Stimulated activated CD4-positive, alpha-beta T cell treated with anti-CD3 and anti-CD28 coated beads, Interleukin-15, amount 100 ng/mL, for 24 hours (primary cell): Measurements from ENCODE around the gene CPLX4.

Source experiments
- DNase-seq: peaks from one replicate; pipeline ENCODE4 v3.0.0-alpha.2; 2020

Gene CPLX4

DNA sequence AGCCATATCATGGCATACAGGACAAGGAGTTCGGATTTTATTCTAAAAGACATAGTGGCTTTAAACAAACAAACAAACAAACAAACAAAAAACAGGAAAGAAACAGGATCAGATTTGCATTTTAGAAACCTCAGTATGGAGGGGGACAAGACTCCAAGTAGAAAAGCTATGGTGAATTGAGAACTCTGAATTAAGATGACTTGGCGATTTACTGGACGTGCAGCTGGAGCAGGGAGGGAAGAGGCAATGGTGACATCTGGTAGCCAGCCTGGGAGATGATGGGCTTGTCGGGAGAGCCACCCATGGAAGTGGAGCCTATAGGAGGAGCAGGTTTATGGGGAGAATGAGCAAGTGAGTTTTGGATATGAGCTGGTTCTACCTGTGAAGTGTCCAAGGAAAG lies 13.2 kb downstream of the CPLX4 start:
- no peak for DNase-seq

DNA sequence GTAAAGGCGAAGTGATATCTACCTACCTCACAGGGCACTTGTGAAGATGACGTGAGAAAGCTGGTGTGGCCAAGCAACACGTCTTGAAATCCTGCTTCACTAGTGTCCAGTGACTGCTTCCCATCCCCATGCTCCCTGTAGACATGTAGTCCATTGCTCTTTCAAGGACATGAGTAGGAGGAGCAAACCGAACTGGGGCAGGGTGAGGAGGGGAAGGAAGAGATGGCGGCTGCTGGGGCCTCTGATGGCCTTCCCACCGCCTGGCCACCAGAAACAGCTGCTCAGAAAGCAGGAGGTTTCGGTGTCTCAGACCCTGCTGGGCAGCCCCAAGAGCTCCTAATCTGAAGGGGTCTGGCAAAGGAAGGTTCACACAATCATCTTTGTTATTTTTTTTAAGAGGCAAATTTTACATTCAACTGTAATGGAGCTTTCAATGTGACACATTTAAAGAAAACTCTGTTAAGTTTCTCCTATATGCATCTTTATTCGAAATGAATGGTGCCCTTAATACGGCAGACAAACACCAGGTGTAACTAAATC lies 14.7 kb downstream of the CPLX4 start:
- no peak for DNase-seq

DNA sequence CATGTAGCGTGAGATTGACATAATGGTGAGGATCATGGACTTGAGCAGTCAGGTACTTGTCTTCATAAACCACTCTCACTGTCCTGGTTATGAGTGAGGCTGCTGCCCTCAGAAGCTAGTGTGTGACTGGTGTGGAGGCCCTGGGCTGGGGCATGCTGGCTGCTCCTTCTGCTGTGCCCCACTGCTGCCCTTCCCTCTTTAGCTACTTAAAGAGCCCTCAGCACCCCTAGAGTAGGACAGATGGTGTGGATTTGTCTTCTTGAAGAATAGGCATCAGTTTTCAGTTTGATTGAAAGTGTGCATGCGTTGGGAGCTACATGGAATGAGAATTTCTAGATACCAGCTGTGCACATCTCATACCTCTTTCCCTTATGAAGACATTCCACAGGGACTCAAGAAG lies 15.4 kb downstream of the CPLX4 start:
- DNase-seq = no peak

DNA sequence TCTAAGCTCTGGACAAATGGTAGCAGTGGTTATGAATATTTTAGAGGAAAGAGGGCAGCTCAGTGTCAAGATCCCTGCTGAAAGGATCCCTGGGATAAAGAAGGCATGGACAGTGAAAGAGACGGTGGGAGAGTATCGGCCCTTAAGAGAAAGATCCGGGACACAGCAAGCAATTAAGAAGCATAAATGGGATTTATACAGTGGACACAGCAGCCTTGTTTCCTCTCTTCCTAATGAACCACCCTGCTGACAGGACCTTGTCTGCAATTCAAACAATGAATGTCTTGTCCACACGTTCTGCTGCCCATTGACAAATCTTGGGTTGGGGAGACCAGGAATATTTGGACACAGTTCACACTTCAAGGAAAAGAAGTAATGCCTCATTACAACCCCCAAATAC lies 16.5 kb downstream of the CPLX4 start:
- no peak for DNase-seq

DNA sequence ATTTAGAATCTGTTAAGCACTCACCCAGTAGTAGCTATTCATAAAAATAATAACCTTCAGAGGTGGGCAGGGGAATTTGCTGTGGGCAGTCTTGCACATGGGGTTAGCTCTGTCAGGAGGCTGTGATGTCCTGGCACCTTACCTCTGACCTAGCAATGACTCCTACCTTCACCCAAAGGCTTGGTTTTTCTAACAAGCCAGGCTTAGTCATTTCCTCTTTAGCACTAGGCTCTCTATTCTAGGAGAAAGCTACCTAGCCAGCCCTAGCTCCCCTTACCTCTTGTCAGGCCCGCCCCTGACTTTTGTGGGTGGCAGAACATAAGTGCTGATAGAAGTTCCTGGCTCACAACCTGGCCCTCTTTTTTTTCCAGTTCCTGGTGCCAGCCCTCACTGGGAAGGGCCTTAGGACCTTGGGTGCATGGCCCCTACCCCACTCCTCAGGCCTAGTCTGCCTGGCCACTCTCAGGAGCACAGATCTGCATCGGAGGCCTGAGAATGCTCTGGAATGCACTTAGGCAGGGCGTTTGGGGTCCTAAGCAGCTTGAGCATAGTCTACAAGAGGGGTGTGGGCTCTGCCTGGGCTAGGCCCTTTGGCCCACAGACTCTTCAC lies 17.7 kb downstream of the CPLX4 start:
- DNase-seq = no peak

DNA sequence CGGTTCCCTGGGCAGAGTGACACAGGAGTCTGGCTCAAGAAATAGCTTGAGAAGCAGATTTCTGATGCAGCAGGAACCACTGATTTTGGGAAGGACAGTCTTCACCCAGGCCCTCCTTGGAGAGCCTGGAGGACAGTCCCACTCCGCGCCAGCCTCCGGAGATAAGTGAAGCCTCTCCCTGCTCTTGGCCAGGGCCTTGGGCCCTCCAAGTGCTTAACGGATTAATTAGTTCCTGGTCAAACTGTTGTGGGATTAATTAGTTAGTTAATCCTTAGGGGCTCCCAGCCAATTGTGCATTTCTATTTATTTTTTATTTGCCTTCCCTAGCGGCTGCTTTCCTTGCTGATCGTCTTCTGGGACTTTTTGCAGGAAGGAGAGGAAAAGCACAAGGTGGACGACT lies 19.6 kb downstream of the CPLX4 start:
- no peak for DNase-seq

DNA sequence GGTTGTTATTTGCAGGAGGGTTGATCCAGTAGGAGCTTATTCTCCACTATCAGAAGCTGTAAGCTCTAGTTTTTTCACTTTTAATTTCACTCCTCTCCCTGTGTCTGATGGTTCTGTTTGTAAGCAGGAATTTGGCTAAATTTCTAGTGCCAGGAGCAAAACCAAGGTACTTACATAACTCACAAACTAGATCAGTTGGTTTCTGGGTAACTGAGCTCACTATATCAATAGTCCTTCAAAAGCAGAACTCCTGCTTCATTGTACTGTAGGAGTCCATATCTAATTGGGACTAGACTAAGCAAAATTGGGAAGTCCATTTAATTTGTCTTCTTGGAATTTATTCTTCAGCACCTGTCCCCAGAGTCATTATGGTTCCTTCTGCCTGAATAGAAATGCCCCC lies 25.1 kb downstream of the CPLX4 start:
- DNase-seq = no peak

DNA sequence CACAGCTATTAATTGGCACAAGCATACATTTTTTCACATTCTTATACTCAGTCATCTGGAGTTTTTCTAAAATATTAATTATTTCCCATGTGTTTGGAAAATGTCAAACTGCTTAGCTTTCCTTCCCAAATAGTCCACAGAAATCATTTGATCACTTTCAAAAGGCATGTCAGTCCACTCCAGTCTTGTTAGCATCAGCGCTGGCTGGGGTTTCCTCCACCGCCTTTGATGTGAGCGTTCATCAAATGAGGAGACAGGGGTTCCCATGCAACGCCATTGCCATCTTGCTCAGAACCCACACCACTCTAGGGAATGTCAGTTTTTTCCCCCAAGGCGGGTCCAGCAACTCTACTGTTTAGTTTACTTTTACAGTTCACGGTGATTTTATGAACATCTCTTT lies 32.1 kb downstream of the CPLX4 start:
- no peak for DNase-seq

DNA sequence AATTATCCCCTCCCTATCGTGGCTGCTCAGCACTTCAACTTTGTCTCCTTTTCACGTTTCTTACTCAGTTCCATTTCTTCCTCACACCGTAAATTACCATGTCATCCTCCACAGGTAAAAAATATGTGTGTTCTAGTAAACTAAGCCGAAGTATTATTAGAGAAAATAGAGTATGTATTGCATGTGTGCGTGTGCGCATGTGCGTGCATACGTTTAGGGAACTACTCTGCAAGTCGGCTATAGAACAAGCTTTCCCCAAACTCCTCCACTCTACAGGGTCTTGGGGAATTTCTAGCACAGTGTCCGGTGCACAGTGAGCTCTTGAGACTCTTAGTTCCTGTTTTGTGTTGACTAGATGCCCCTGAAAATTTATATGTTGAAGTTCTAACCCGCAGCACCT lies 36.1 kb downstream of the CPLX4 start:
- DNase-seq = no peak

DNA sequence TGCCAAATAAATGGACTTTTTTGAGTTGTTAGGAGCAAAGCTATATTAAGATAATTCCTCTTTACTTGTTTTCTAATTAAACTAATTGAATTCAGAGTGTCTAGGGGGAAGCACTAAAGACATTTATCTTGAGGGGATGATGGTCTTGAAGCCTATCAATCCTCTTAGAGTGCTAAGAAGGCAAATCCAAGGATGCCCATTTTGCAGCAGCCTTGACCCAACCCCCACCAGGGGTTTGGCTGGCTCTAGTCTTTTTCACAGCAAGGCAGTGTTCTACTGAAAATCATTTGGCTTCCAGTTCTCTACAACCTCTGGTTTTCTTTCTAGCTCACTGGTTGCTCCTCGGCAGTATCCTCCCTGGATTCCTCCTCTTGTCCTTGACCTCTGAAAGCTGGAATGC lies 38.7 kb downstream of the CPLX4 start:
- no peak for DNase-seq

DNA sequence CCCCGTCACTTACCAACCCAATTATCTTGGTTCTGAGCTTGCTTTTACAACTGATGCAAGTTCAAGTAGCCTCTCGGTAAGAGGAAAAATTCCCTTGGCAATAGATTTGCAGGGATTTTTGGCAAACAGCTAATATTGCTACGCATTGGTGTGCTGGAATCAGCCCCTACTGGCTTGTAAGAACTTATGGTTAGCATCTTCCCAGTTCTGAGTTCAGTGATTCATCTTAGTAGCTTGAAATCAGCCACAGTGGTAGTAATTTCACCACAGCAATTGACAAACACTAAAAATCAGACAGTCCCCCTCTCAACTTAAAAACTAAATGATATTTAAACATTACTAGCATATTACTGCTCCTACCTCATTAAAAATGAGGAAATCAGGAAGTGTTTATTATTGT lies 39.3 kb downstream of the CPLX4 start:
- DNase-seq = no peak

DNA sequence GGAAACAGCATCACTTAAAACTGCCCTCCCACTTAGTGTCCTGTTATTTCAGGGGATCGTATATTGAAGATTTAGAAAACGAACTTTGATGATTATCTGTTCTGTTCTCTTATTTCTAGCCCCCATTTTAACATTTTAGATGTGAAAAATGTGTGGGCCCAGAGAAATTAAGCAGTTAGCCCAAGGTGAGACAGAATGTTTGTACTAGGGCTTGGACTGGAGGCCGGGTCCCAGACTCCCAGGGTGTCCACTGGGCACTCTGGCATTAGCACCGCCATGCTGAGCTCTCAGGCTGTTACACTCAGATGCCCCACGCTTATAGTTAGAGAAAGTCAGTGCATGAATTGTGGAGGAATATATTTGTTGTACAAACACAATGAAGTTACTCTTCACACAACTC lies 39.7 kb downstream of the CPLX4 start:
- DNase-seq = no peak

DNA sequence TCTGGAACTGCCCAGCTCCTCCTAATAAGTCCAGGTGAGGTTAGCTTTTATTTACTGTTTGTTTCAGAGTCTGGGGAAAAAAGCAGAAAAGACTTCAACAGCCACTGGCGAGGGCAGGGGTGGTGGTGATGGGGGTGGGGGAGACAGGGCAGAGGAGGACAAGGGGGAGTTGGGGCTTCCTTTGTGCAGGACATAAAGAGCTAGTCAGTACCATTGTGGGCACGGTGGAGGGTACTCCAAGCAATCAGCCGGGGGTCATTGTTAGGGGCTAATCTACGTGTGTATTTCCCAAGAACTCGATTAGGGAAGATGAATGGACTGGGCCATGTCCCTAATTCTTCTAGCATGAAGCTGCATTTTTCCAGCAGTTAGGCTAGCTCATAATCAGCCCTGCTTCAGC lies 42.4 kb downstream of the CPLX4 start:
- no peak for DNase-seq

DNA sequence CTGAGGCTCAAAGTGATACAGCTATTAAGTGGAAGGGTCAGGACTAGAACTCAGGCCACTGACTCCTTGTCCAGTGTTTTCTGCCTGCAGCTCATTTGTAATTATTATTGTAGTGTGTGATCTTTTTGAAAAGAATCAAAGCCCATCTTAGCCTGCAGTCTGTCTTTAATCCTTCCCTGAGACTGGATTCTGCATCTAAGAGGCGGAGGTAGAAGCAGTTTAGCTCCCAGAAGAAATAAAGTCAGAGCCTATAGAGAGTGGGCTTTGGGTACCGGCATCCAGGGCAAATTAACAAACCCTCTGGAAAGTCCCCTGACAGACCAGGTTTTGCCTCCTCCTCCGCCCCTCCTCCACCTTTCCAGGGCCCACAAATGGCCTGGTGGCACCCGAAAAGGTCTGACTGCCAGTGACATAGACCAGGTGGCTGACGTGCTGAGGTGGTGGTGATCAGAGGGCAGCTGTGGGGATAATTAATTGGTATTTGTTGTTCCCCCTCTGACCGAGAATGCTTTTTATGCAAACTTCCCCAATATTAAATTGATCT lies 43.0 kb downstream of the CPLX4 start:
- DNase-seq = no peak

DNA sequence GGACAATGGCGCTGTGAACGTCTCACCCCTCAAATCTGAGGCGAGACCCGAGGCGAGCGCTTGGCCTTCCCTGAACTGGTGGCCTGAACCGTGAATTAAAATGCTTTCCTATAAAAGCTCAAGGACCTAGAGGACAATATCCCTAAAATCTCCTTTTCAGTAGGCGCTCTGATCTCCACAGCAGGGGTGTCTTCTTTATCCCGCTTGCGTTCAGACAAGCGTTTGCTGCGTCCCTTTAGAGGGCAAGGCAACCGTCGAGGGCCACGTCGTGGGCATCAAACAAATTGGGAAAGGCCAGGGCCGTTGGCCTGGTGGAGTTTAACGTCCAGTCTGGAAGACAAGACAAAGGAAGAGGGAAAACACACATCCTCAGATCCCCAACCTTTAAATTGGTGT lies 43.9 kb downstream of the CPLX4 start:
- DNase-seq = no peak

DNA sequence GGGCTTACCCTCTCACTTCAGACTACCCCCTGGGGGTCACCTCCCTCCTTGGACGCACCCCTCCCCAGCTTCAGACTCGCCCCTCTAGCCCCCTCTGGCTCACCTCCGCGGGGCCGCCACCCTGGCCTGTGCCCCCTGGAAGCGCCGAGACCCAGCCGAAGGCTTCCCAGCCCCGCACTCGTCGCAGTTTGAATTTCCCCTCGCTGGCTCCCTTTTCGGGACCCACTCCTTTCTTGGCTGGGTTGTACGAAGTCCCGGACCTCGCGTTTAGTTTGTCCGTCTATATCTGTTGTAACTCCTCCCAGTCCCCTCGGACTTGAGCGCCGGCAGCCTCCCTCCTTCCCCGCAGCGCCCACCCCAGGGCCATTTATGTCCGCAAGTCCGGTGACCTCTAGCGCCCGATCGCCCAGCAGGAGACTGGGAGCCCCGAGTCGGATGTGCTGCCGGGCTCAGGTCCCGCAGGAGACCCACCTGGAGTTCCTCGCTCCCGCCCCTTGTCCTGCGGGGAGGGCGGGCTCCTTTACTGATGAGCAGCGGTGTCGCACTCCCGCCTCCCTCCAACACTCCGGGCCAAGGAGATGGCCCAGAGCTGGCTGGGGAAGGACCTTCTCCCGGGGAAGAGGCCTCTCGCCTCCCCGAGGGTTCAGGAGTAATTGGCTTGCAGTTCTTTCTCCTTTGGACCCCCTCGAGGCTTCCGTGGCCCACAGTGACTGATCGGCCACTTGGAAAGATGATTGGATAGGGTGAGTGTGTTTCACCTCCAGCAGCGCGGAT lies 44.5 kb downstream of the CPLX4 start:
- no peak for DNase-seq

DNA sequence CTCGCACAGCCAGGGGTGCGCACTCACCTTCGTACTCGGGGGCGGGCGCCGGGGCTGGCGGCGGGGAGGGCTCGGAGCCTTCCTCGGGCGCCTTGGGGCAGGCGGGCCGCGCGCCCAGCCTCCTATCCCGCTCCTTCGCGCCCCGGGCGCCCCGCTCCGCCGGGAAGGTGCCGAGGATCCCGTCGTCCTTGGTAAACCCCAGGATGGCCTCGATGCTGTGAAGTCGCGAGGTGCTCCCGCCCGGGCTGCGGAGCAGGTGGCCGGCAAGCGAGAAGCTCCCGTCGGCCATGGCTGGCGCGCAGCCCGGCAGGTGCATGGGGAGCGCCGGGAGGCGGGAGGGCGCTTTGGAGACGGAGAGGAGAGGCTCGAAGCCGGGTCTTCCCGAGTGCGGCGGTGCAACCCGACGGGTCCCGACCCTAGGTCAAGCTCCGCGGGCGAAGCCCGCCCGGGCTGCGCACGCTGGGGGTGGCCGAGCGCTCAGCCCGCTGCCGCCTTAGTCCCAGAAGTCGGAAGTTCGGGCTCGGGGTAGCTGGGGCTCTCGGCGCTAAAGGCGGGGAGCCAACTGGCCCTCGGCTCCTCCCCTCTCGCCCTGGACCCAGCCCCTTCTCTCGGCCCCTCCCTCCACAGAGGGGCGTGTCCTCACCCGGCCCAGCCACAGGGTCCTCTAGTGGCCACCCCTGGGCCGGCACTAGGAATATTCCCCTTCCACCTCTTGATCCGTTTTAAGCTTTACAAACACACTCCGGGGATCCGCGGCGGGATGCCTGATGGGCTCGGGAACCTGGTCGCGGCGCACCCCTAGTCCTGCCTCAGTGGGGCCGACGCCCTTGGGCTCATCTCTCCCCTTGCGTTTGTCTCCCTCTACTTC lies 45.3 kb downstream of the CPLX4 start, which contains the start of gene RAX:
Gene RAX, minus strand, starts transcription at position 564 of the 868 bp plus-strand sequence. Its CDS starts 248 bp downstream, at position 316.
- DNase-seq = peak; percentile 57

DNA sequence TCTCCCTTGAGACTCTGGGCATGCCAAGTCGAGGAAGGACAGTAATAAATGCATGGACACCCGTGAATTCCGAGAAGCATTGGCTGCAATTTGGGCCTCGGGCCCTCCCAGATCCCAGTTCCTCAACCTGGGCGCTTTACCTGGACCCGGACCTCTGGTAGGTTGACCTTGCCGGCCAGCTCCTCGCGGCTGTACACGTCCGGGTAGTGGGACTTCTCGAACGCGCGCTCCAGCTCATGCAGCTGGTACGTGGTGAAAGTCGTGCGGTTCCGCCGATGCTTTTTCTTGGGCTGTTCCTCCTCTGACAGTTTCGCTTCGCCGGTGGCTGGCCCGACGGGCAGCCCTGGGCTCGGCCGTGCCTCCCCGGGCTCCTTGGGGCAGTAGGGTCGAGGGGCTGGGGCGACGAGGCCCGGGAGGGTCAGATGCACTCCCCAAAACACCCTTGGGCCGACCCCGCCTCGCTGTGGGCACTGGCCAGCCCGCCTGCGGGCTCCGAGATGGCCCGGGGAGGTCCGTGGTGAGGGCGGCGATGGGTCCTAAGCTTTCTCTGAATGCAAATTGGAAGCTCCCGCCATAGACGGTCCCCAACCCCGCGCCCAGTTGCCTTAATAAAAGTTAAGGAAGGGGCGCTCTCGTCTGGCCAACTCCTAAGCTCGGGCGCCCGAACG lies 46.1 kb downstream of the CPLX4 start:
- DNase-seq = no peak

DNA sequence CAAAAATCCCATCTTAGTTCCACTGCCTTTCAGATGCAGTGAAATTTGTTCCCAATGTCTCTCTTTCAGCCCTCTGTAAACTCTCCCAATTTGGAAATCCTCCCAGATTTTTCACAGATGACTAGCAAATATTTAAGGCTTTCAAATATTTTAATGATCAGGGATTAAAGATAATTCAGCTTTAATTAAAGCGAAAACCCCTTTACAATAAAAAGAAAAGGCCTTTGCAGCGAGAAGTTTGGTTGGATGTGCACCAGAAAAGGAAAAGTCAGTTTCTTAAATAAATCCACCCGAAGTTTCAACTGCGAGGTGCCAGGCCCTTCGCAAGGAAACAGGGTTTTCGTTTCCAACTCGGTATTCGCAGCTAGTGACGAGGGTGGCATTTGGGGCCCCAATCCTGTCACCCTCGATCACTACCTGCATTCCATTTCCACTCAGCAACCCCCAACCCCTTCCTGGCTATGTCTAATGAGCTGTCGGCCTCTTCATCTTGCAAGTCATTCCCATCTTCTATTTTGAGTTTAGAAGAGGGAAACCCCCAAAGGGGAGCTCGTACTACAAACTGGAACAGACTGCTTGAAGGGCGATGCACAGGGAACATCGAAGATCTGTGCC lies 46.7 kb downstream of the CPLX4 start:
- DNase-seq = no peak

DNA sequence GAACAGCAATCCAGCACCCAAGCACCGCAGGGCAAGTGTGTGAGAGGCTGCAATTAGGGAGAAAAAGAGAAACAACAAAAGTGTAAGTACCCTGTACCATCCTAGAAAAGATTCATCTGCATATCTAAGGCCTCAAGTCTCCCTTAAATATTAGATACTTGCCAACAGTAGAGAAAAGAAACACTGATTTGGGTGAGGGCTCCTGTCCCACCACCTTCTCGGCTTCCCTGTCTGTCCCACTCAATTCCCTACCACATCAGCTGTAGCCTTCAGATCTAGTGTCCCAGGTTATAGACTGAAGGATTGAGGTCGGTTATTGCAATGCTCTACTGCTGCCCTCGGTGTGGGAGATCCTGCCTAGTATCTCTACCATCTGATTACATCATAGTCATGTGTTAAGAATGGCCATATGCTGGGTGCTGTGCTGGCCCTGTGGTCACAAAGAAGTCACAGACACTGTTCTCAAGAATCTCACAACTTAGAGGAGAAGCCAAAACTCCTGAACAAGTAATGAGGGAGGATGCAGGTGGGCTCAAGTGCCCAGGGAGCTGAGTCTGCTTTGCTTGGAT lies 47.7 kb downstream of the CPLX4 start:
- DNase-seq = no peak

DNA sequence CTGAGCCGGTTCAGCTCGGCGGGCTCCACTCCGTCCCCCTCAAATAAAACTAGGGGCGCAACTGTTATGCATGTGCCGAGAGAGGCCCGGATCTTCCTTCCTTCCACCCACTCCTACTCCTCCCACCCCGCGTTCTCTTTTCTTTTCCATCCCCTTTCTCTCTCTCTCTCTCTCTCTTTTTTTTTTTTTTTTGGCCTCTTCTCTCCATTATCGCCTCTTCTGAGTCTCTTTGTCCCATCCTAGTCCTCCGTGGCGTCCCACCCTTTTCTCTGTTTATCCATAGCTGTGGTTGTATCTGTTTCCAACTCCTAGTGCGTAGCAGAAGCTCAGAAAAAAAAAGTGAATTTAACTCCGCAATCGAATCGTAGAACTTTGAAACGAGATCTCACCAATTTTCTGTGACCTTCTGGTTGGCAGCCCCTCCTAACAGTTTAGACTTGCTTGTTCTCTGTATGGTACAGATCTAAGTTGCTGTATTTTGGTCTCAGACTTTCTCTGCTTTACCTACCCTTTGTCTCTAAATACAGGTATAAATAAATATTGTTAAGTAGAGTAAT lies 48.8 kb downstream of the CPLX4 start:
- no peak for DNase-seq
